HFF-Myc (cell line): ENCODE measurements around the gene TVP23C.

Experiments used
- DNase-seq: peaks from one replicate; pipeline ENCODE4 v3.0.0-alpha.2; 2011; ENCODE audit warnings: low read depth; ENCODE audit errors: extremely low read depth
- H3K4me3 ChIP-seq: replicated peaks from 2 replicates; pipeline ENCODE4 v1.5.1; 2011; ENCODE audit warnings: low read depth, mild to moderate bottlenecking, control low read depth, low read length
- CTCF ChIP-seq: IDR thresholded peaks from 2 replicates; pipeline ENCODE4 v1.5.1; 2012; ENCODE audit warnings: mild to moderate bottlenecking, low read depth, low read length, control low read depth; ENCODE audit errors: missing control alignments

The TVP23C gene

GRCh38 chr17:15479703-15480102 is 83.6 kb downstream of the TVP23C start:
- no peak for TF ChIP-seq CTCF
- DNase-seq, result peak; percentile 81
- no peak overlapping the region for H3K4me3 ChIP-seq

- no peak for DNase-seq
- H3K4me3 ChIP-seq, result no peak overlapping the region
- no peak for TF ChIP-seq CTCF
Observed at GRCh38 chr17:15478845-15479244, 84.4 kb downstream of the TVP23C start.

GRCh38 chr17:15475631-15476354 is 87.5 kb downstream of the TVP23C start:
- no peak for DNase-seq
- TF ChIP-seq CTCF, result no peak
- H3K4me3 ChIP-seq, result no peak overlapping the region

GRCh38 chr17:15472891-15473290 is 90.4 kb downstream of the TVP23C start:
- DNase-seq, result no peak
- no peak overlapping the region for H3K4me3 ChIP-seq
- no peak for TF ChIP-seq CTCF

- no peak for TF ChIP-seq CTCF
- DNase-seq, result no peak
- no peak overlapping the region for H3K4me3 ChIP-seq
Observed at GRCh38 chr17:15470536-15470935, 92.7 kb downstream of the TVP23C start.

- no peak overlapping the region for H3K4me3 ChIP-seq
- no peak for TF ChIP-seq CTCF
- DNase-seq, result no peak
Observed at GRCh38 chr17:15469260-15469659, 94.0 kb downstream of the TVP23C start.

GRCh38 chr17:15468126-15468525 is 95.2 kb downstream of the TVP23C start:
- H3K4me3 ChIP-seq, result no peak overlapping the region
- TF ChIP-seq CTCF, result no peak
- DNase-seq, result no peak
